GM23338 (cell line): ENCODE results near the gene RNF130.

Source experiments
- EZH2 ChIP-seq: fragments of 200-600 bp; sonication (generic); IDR thresholded peaks from one replicate; pipeline ENCODE4 v1.8.0; 2017; ENCODE audit warnings: antibody characterized with exemption, mild to moderate bottlenecking, low read depth; ENCODE audit not compliant: unreplicated experiment
- EZH2phosphoT487 ChIP-seq: fragments of 200-600 bp; sonication (generic); IDR thresholded peaks from one replicate; pipeline ENCODE4 v1.8.1; 2018; ENCODE audit warnings: antibody characterized with exemption; ENCODE audit not compliant: unreplicated experiment
- TF ChIP-seq, protein P1 (sequence below): IDR thresholded peaks from one replicate; pipeline ENCODE4 v1.6.1; 2018; ENCODE audit warnings: antibody characterized with exemption; ENCODE audit not compliant: unreplicated experiment
- TF ChIP-seq, protein P2 (sequence below), 2 experiments: fragments of 200-600 bp in 1 of 2; sonication (generic) in 1 of 2; conservative IDR thresholded peaks; 2 replicates each; pipeline versions ENCODE4 v1.5.1 to v1.6.1; 2016 to 2017; ENCODE audit warnings: antibody characterized with exemption in 2 of 2, low read depth in 2 of 2, mild to moderate bottlenecking in 2 of 2, moderate library complexity in 1 of 2
- TF ChIP-seq, protein P3 (sequence below): IDR thresholded peaks from 2 replicates; pipeline ENCODE4 v1.6.1; 2016; ENCODE audit warnings: antibody characterized with exemption

DNA sequence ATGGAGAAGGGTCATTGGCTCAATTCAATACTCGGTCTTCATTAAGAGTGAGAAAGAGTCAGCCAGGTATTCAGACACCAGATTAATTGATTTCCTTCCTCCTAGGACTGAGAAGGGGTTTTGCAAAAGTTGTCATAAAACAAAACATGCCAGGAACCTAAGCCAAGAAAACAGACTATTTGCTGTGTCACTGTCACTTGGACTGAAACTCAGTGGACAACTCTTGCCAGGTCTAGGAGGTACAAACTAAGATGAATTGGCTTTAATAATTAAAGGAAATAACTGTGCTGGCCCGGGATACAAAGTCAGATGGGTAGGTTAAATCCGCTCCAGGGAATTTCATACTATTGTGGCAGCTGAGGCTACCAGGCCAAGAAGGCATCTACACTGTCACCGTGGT, 92.8 kb downstream of the RNF130 start:
- TF ChIP-seq EZH2 (no peak), EZH2phosphoT487 (no peak)
- TF ChIP-seq, protein P1, sequence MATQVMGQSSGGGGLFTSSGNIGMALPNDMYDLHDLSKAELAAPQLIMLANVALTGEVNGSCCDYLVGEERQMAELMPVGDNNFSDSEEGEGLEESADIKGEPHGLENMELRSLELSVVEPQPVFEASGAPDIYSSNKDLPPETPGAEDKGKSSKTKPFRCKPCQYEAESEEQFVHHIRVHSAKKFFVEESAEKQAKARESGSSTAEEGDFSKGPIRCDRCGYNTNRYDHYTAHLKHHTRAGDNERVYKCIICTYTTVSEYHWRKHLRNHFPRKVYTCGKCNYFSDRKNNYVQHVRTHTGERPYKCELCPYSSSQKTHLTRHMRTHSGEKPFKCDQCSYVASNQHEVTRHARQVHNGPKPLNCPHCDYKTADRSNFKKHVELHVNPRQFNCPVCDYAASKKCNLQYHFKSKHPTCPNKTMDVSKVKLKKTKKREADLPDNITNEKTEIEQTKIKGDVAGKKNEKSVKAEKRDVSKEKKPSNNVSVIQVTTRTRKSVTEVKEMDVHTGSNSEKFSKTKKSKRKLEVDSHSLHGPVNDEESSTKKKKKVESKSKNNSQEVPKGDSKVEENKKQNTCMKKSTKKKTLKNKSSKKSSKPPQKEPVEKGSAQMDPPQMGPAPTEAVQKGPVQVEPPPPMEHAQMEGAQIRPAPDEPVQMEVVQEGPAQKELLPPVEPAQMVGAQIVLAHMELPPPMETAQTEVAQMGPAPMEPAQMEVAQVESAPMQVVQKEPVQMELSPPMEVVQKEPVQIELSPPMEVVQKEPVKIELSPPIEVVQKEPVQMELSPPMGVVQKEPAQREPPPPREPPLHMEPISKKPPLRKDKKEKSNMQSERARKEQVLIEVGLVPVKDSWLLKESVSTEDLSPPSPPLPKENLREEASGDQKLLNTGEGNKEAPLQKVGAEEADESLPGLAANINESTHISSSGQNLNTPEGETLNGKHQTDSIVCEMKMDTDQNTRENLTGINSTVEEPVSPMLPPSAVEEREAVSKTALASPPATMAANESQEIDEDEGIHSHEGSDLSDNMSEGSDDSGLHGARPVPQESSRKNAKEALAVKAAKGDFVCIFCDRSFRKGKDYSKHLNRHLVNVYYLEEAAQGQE = no peak
- TF ChIP-seq, protein P2, sequence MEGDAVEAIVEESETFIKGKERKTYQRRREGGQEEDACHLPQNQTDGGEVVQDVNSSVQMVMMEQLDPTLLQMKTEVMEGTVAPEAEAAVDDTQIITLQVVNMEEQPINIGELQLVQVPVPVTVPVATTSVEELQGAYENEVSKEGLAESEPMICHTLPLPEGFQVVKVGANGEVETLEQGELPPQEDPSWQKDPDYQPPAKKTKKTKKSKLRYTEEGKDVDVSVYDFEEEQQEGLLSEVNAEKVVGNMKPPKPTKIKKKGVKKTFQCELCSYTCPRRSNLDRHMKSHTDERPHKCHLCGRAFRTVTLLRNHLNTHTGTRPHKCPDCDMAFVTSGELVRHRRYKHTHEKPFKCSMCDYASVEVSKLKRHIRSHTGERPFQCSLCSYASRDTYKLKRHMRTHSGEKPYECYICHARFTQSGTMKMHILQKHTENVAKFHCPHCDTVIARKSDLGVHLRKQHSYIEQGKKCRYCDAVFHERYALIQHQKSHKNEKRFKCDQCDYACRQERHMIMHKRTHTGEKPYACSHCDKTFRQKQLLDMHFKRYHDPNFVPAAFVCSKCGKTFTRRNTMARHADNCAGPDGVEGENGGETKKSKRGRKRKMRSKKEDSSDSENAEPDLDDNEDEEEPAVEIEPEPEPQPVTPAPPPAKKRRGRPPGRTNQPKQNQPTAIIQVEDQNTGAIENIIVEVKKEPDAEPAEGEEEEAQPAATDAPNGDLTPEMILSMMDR (conservative IDR thresholded peaks at IDR 0.05; ENCODE audit: low read depth in 2 of 2) = no peak
- TF ChIP-seq, protein P3, sequence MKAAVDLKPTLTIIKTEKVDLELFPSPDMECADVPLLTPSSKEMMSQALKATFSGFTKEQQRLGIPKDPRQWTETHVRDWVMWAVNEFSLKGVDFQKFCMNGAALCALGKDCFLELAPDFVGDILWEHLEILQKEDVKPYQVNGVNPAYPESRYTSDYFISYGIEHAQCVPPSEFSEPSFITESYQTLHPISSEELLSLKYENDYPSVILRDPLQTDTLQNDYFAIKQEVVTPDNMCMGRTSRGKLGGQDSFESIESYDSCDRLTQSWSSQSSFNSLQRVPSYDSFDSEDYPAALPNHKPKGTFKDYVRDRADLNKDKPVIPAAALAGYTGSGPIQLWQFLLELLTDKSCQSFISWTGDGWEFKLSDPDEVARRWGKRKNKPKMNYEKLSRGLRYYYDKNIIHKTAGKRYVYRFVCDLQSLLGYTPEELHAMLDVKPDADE = no peak
